ENCODE data around the gene FILIP1L.

Gene FILIP1L

DNA sequence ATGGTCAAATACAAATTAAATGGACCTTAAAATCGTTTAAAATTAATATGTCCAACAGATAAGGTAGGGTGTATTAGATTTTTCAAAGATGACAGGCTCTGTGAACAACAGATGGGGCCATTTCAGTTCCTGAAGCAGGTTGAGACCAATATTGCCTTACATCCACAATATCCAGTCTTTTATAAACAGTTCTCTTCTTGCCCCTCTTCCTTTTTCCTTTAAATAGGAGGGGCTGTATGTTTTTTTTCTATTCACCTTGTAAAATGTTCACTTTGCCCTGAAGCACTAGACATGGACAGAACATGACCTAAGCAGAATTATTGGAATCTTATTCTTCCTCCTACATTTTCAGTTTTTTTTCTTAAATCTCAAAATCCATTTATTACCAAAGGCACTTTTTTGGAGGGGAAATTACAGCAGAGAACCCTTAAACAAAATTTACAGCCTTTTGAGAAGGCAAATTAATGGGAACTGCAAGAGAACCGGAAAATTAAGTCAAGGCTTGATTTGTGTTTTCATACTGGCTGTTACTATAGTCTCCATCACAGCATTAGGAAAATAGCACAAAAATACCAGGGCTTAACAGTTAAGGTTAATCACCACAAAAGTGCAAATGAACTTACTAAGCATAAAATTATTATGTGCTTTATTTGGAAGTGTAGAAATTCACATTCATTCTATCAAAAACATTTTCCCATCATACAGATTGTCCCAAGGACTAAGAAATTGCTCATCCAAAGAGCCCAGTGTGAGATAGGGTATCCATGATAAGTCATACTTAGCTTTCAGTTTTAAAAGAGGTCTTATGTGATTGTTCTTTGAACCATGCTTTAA, 240.8 kb downstream of the FILIP1L start:
- DNase-seq (ENCODE audit: low spot score), result no peak
- Histone ChIP-seq H3K4me1 (ENCODE audit: insufficient read depth, poor library complexity, severe bottlenecking) (peaks cover 37% of the 10 kb centered on the region), H3K27ac (ENCODE audit: poor library complexity, severe bottlenecking) (no peak overlapping the region), H3K9me3 (ENCODE audit: severe bottlenecking) (no peaks in the 10 kb centered on the region), H3K36me3 (ENCODE audit: low read depth) (no peaks in the 10 kb centered on the region), H3K4me3 (ENCODE audit: severe bottlenecking) (no peak overlapping the region), H3K27me3 (ENCODE audit: insufficient read depth, poor library complexity, severe bottlenecking) (no peaks in the 10 kb centered on the region)
- TF ChIP-seq, protein P1, sequence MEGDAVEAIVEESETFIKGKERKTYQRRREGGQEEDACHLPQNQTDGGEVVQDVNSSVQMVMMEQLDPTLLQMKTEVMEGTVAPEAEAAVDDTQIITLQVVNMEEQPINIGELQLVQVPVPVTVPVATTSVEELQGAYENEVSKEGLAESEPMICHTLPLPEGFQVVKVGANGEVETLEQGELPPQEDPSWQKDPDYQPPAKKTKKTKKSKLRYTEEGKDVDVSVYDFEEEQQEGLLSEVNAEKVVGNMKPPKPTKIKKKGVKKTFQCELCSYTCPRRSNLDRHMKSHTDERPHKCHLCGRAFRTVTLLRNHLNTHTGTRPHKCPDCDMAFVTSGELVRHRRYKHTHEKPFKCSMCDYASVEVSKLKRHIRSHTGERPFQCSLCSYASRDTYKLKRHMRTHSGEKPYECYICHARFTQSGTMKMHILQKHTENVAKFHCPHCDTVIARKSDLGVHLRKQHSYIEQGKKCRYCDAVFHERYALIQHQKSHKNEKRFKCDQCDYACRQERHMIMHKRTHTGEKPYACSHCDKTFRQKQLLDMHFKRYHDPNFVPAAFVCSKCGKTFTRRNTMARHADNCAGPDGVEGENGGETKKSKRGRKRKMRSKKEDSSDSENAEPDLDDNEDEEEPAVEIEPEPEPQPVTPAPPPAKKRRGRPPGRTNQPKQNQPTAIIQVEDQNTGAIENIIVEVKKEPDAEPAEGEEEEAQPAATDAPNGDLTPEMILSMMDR (IDR thresholded peaks at IDR 0.05; ENCODE audit: poor library complexity, severe bottlenecking), result no peak
- no peak for ATAC-seq (ENCODE audit: low read depth)

DNA sequence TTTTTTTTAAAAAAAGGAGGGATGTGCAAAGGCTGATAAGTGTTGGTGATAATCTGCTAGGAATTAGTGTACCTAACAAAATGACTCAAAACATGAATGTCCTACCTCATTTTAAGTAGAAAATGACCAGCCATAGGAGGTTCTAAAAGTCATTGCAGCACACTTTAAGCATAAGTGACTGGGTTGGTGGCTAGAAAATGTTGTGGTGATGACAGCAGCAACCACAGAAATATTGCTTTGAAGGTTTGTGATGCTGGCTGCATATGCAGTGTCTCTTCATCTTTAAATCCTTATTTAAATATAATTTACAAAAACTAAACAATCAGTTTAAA, 241.4 kb downstream of the FILIP1L start:
- Histone ChIP-seq H3K4me3 (ENCODE audit: severe bottlenecking) (no peak overlapping the region), H3K27me3 (ENCODE audit: insufficient read depth, poor library complexity, severe bottlenecking) (no peaks in the 10 kb centered on the region), H3K36me3 (ENCODE audit: low read depth) (no peaks in the 10 kb centered on the region), H3K4me1 (ENCODE audit: insufficient read depth, poor library complexity, severe bottlenecking) (peaks cover 34% of the 10 kb centered on the region), H3K9me3 (ENCODE audit: severe bottlenecking) (no peaks in the 10 kb centered on the region), H3K27ac (ENCODE audit: poor library complexity, severe bottlenecking) (no peak overlapping the region)
- no peak for DNase-seq (ENCODE audit: low spot score)
- no peak for ATAC-seq (ENCODE audit: low read depth)
- TF ChIP-seq, protein P1 (IDR thresholded peaks at IDR 0.05; ENCODE audit: poor library complexity, severe bottlenecking), result no peak

DNA sequence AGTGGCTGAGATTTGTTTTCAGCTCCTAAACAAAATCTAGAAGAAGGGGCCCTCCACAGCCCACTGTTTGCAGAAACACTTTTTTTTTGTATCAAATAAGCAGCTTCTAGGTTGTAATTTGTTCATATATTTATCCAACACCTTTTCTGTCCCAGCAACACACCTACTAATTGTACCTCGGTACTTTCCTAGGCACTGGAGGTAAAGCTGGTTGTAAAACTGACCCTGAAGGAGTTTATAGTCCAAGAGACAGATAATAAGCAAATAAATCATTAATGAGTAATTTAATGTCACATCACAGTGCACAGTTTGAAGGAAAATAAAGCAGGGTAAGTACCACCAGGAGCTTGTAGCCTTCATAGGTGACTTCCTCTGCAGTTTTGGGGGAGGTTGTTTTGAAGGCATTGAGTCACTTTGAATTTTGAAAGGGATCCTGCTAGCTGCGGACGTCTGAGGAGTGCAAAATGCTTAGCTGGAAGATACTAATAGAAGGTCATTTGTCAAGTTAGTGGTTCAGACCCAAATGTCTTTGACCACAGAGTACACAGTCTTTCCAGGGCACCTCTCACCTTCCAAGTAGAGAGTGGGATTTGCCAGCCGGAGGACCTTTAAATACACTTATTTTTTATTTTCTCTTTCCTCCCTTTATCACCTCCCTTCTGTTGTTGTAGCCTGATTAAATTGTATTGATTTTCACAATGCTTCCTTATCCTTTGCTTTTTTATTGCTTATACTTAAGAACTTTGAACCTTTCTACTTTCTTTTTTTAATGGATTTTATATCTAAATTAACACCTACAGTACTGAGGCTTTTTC, 242.9 kb downstream of the FILIP1L start:
- Histone ChIP-seq H3K27me3 (ENCODE audit: insufficient read depth, poor library complexity, severe bottlenecking) (no peaks in the 10 kb centered on the region), H3K9me3 (ENCODE audit: severe bottlenecking) (no peaks in the 10 kb centered on the region), H3K27ac (ENCODE audit: poor library complexity, severe bottlenecking) (no peak overlapping the region), H3K4me1 (ENCODE audit: insufficient read depth, poor library complexity, severe bottlenecking) (peaks cover 23% of the 10 kb centered on the region), H3K4me3 (ENCODE audit: severe bottlenecking) (no peak overlapping the region), H3K36me3 (ENCODE audit: low read depth) (no peaks in the 10 kb centered on the region)
- TF ChIP-seq, protein P1 (IDR thresholded peaks at IDR 0.05; ENCODE audit: poor library complexity, severe bottlenecking), result no peak
- DNase-seq (ENCODE audit: low spot score) (no peak), ATAC-seq (ENCODE audit: low read depth) (no peak)

DNA sequence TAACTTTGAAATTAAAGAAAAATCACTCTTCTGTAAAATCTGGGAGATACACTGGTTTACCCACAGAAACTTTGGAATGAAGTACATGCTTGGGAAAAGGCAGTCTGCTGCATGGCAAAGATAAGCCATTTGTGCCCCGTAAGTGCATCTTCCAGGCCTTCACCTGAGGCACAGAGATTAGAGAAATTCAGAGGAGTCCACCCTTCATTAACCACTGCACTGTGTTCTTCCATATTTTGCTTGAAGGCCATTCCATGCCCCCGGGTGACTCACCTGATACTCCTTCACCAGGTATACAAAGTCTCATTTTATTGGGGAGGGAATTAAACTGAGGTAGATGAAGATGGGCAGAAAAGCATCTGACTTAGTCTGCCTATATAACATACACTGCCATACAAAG, 243.6 kb downstream of the FILIP1L start:
- no peaks in the 10 kb centered on the region for H3K36me3 ChIP-seq (ENCODE audit: low read depth)
- H3K4me1 ChIP-seq (ENCODE audit: insufficient read depth, poor library complexity, severe bottlenecking), result peaks cover 27% of the 10 kb centered on the region
- TF ChIP-seq, protein P1 (IDR thresholded peaks at IDR 0.05; ENCODE audit: poor library complexity, severe bottlenecking), result no peak
- DNase-seq (ENCODE audit: low spot score), result no peak
- no peaks in the 10 kb centered on the region for H3K27me3 ChIP-seq (ENCODE audit: insufficient read depth, poor library complexity, severe bottlenecking)
- ATAC-seq (ENCODE audit: low read depth), result no peak; the same call in 2 of the 3 replicates
- no peak overlapping the region for H3K27ac ChIP-seq (ENCODE audit: poor library complexity, severe bottlenecking)
- H3K4me3 ChIP-seq (ENCODE audit: severe bottlenecking), result no peak overlapping the region
- no peaks in the 10 kb centered on the region for H3K9me3 ChIP-seq (ENCODE audit: severe bottlenecking)
